ENCODE data around the gene SEL1L2.

- no peak for TF ChIP-seq CTCF (IDR thresholded peaks at IDR 0.05)
- TF ChIP-seq POLR2AphosphoS5 (IDR thresholded peaks at IDR 0.05): no peak
- no peak for TF ChIP-seq POLR2A (IDR thresholded peaks at IDR 0.05; ENCODE audit: low read depth)
Observed at GRCh38 chr20:13844296-13844695, 146.1 kb downstream of the SEL1L2 start.
